Measurements from ENCODE around the gene CORO6. TPM values are rescaled to one million over a fixed set of nuclear protein-coding genes. Genes with fewer than 3 reads are reported as not detected.
A peak's percentile ranks its signal among the peaks of the same experiment; 100 is the strongest.

Gene CORO6
- polyA plus RNA-seq, 3 donors = 1.3 TPM; not detected in 2

GRCh38 chr17:29587591-29587990, 35.1 kb downstream of the CORO6 start:
- peak overlapping the region; percentile 82 for H3K4me2 ChIP-seq (replicated peaks; ENCODE audit: extremely low read depth, low read length, poor library complexity, severe bottlenecking)
- Mint-ChIP-seq H3K36me3 (peaks cover 6 to 13% of the 10 kb centered on the region in 2 donors), H3K9me3 (peaks cover 0 to under 1% (median 0%) of the 10 kb centered on the region in 7 donors), H3K27me3 (ENCODE audit: low read depth in 3 of 3) (peaks cover 6 to 21% (median 14%) of the 10 kb centered on the region in 3 donors), H3K4me3 (peak overlapping the region; percentile 91 to 93), H3K4me1 (peaks cover 77% of the 10 kb centered on the region), H3K27ac (peak overlapping the region in 1 of 7 donors; percentile 48)
- peak overlapping the region; percentile 46 for H3K9ac ChIP-seq (ENCODE audit: insufficient read depth, low read length, poor library complexity, severe bottlenecking)
- TF ChIP-seq, protein P1, sequence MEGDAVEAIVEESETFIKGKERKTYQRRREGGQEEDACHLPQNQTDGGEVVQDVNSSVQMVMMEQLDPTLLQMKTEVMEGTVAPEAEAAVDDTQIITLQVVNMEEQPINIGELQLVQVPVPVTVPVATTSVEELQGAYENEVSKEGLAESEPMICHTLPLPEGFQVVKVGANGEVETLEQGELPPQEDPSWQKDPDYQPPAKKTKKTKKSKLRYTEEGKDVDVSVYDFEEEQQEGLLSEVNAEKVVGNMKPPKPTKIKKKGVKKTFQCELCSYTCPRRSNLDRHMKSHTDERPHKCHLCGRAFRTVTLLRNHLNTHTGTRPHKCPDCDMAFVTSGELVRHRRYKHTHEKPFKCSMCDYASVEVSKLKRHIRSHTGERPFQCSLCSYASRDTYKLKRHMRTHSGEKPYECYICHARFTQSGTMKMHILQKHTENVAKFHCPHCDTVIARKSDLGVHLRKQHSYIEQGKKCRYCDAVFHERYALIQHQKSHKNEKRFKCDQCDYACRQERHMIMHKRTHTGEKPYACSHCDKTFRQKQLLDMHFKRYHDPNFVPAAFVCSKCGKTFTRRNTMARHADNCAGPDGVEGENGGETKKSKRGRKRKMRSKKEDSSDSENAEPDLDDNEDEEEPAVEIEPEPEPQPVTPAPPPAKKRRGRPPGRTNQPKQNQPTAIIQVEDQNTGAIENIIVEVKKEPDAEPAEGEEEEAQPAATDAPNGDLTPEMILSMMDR (IDR thresholded peaks at IDR 0.05) = no peak
- peak overlapping the region in 1 of 2 donors; percentile 38 for H3K27ac ChIP-seq (ENCODE audit: low read depth in 1 of 2, low read length in 2 of 2)
- intact Hi-C loops (cut with micrococcal nuclease) = loop anchor here in 1 of 2 donors (10.0 kb wide), 1 partner anchor 337 kb away; no protein-coding TSS in a partner anchor
- peaks cover 0 to 11% of the 10 kb centered on the region in 2 donors for H3K27me3 ChIP-seq (ENCODE audit: control insufficient read depth in 2 of 2, insufficient read depth in 2 of 2, low read length in 2 of 2)
- no CpG with 5 or more reads among the region's 6 CpGs for WGBS (ENCODE audit: insufficient coverage)
- peaks cover 2 to 10% of the 10 kb centered on the region in 2 donors for H3K36me3 ChIP-seq (replicated peaks in 1 of 2; ENCODE audit: control insufficient read depth in 1 of 2, insufficient read depth in 2 of 2, low read length in 2 of 2)
- DNase-seq = no peak
- H3K4me3 ChIP-seq (replicated peaks in 1 of 3; ENCODE audit: low read depth in 2 of 3, low read length in 3 of 3) = peak overlapping the region in 1 of 3 experiments; percentile 79
- H3K79me2 ChIP-seq (ENCODE audit: insufficient read depth, low read length) = peaks cover 63% of the 10 kb centered on the region
- H3K9me3 ChIP-seq (replicated peaks in 1 of 2; ENCODE audit: control insufficient read depth in 1 of 2, insufficient read depth in 1 of 2, low read length in 2 of 2) = no peaks in the 10 kb centered on the region
- peaks cover 61% of the 10 kb centered on the region for H4K20me1 ChIP-seq (ENCODE audit: insufficient read depth, low read length)
- peaks cover 77 to 80% of the 10 kb centered on the region in 2 donors for H3K4me1 ChIP-seq (ENCODE audit: control insufficient read depth in 1 of 2, insufficient read depth in 2 of 2, low read length in 2 of 2)
- H2AFZ ChIP-seq (ENCODE audit: insufficient read depth, low read depth, low read length, poor library complexity, severe bottlenecking) = no peak overlapping the region

DNA sequence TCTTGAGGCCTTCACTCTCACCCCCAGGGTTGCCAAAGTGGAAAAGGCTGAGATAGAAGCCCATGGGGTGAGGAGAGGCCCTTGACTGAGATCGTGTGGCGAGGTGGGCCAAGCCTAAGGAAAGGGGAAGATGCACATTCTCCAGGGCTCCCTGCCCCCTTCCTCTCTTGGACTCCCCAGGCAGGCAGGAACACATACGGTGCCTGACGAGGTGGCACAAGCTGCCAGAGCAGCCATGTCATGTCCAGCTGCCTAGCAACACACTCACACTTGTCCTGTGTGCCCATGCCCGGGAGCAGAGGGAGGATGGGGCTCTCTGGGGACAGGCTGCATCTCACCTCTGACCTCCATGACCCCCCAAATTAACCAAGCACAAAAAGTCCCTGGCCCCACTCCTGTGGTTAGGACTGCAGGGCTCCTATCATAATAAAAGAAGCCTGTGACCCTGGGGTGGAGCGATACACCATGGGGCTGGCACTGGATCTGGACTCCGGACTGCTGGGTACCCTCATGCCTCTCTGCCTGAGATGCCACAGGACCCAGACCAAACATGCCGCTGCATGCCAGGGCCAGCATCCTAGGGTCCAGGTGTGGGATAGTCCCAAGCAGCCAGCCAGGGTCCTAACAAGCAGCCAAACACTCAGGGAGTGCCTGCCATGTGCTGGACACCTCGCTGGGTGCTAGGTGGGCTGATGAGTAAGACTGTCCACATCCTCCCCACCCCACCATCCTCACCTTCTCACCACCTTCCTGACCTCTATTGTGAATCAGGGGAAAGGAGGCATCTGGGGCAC, 35.8 kb downstream of the CORO6 start:
- Mint-ChIP-seq H3K4me1 (peaks cover 70% of the 10 kb centered on the region), H3K4me3 (peak overlapping the region in 1 of 2 donors; percentile 34), H3K27me3 (ENCODE audit: low read depth in 3 of 3) (peaks cover 2 to 16% (median 7%) of the 10 kb centered on the region in 3 donors), H3K27ac (peak overlapping the region in 4 of 7 donors; percentile 18 to 61 (median 24)), H3K9me3 (no peaks in the 10 kb centered on the region), H3K36me3 (peaks cover 11 to 20% of the 10 kb centered on the region in 2 donors)
- H3K36me3 ChIP-seq (replicated peaks in 1 of 2; ENCODE audit: control insufficient read depth in 1 of 2, insufficient read depth in 2 of 2, low read length in 2 of 2) = peaks cover 9 to 17% of the 10 kb centered on the region in 2 donors
- peak overlapping the region in 1 of 3 experiments; percentile 79 for H3K4me3 ChIP-seq (replicated peaks in 1 of 3; ENCODE audit: low read depth in 2 of 3, low read length in 3 of 3)
- H3K4me1 ChIP-seq (ENCODE audit: control insufficient read depth in 1 of 2, insufficient read depth in 2 of 2, low read length in 2 of 2) = peaks cover 70 to 73% of the 10 kb centered on the region in 2 donors
- H3K27me3 ChIP-seq (ENCODE audit: control insufficient read depth in 2 of 2, insufficient read depth in 2 of 2, low read length in 2 of 2) = peaks cover 0 to 4% of the 10 kb centered on the region in 2 donors
- no peak overlapping the region for H3K9ac ChIP-seq (ENCODE audit: insufficient read depth, low read length, poor library complexity, severe bottlenecking)
- no peak overlapping the region for H2AFZ ChIP-seq (ENCODE audit: insufficient read depth, low read depth, low read length, poor library complexity, severe bottlenecking)
- WGBS (ENCODE audit: insufficient coverage) = 67% methylated on average over 5 of the region's 9 CpGs
- TF ChIP-seq, protein P1 (IDR thresholded peaks at IDR 0.05) = no peak
- no peak overlapping the region for H3K27ac ChIP-seq (ENCODE audit: low read depth in 1 of 2, low read length in 2 of 2)
- H4K20me1 ChIP-seq (ENCODE audit: insufficient read depth, low read length) = peaks cover 63% of the 10 kb centered on the region
- no peaks in the 10 kb centered on the region for H3K9me3 ChIP-seq (replicated peaks in 1 of 2; ENCODE audit: control insufficient read depth in 1 of 2, insufficient read depth in 1 of 2, low read length in 2 of 2)
- peaks cover 63% of the 10 kb centered on the region for H3K79me2 ChIP-seq (ENCODE audit: insufficient read depth, low read length)
- peak in 2 of 3 donors; percentile 29 to 45 for DNase-seq
- H3K4me2 ChIP-seq (replicated peaks; ENCODE audit: extremely low read depth, low read length, poor library complexity, severe bottlenecking) = peak overlapping the region; percentile 30
- intact Hi-C loops (cut with micrococcal nuclease) = loop anchor here in 1 of 2 donors (10.0 kb wide), 1 partner anchor 338 kb away; no protein-coding TSS in a partner anchor

Measured in CD14-positive monocyte (primary cell).